OCI-LY3 (cell line): ENCODE data around the gene ANKRD10.

Source experiments
- H2AFZ ChIP-seq: fragments of 200-600, 300-600 bp; shearing (Covaris generic); 2 replicates; pipeline ENCODE4 v1.6.0; 2014; ENCODE audit warnings: antibody characterized with exemption, low read depth, low read length
- H3K27ac ChIP-seq: fragments of 200-600, 300-600 bp; sonication (generic); 2 replicates; pipeline ENCODE4 v1.5.1; 2014; ENCODE audit warnings: mild to moderate bottlenecking, low read length, moderate library complexity, mixed read lengths
- H3K27me3 ChIP-seq: fragments of 200-600, 300-600 bp; sonication (generic); 2 replicates; pipeline ENCODE4 v1.6.1; 2014; ENCODE audit warnings: low read depth, low read length, mixed read lengths
- H3K36me3 ChIP-seq: fragments of 200-600, 300-600 bp; sonication (generic); replicated peaks from 2 replicates; pipeline ENCODE3; 2014; ENCODE audit warnings: low read depth, low read length, mixed read lengths
- H3K4me1 ChIP-seq: fragments of 300-600, 200-600 bp; sonication (generic); 2 replicates; pipeline ENCODE4 v1.6.1; 2014; ENCODE audit warnings: low read length, mixed read lengths
- H3K4me2 ChIP-seq: fragments of 200-600, 300-600 bp; sonication (generic); 2 replicates; pipeline ENCODE4 v1.6.1; 2014; ENCODE audit warnings: low read length, mixed read lengths
- H3K4me3 ChIP-seq: fragments of 300-600, 200-600 bp; sonication (generic); 2 replicates; pipeline ENCODE4 v1.5.1; 2014; ENCODE audit warnings: antibody characterized with exemption, mild to moderate bottlenecking, low read length, moderate library complexity
- H3K79me2 ChIP-seq: fragments of 300-600, 200-600 bp; shearing (Covaris generic); 2 replicates; pipeline ENCODE4 v1.6.1; 2014; ENCODE audit warnings: mild to moderate bottlenecking, low read length, mixed read lengths
- H3K9ac ChIP-seq: fragments of 300-600, 200-600 bp; shearing (Covaris generic); 2 replicates; pipeline ENCODE4 v1.6.0; 2014; ENCODE audit warnings: mild to moderate bottlenecking, low read length, moderate library complexity
- H3K9me3 ChIP-seq: fragments of 200-600, 300-600 bp; shearing (Covaris generic); 2 replicates; pipeline ENCODE4 v1.6.1; 2014; ENCODE audit warnings: low read length, mixed read lengths; ENCODE audit not compliant: insufficient read depth
- H4K20me1 ChIP-seq: fragments of 200-600, 300-600 bp; sonication (generic); 2 replicates; pipeline ENCODE4 v1.6.1; 2016; ENCODE audit warnings: low read length, mixed read lengths; ENCODE audit not compliant: insufficient read depth
- CTCF ChIP-seq: fragments of 200-600, 300-600 bp; sonication (generic); IDR thresholded peaks from 2 replicates; pipeline ENCODE4 v1.5.1; 2014; ENCODE audit warnings: antibody characterized with exemption, low read length, low read depth
- EZH2phosphoT487 ChIP-seq: fragments of 200-600 bp; shearing (Covaris generic); IDR thresholded peaks from 2 replicates; pipeline ENCODE4 v1.6.1; 2018; ENCODE audit warnings: antibody characterized with exemption, mixed run types, low read depth

ANKRD10 gene

GRCh38 chr13:110885516-110885915 is 29.4 kb downstream of the ANKRD10 start:
- peaks cover 2% of the 10 kb centered on the region for H3K36me3 ChIP-seq
- TF ChIP-seq EZH2phosphoT487 = no peak
- TF ChIP-seq CTCF = no peak
- H3K27me3 ChIP-seq = no peaks in the 10 kb centered on the region
- H2AFZ ChIP-seq = no peak overlapping the region
- H4K20me1 ChIP-seq = peaks cover 3% of the 10 kb centered on the region; the same call in 1 of the 2 replicates
- no peaks in the 10 kb centered on the region for H3K79me2 ChIP-seq
- no peaks in the 10 kb centered on the region for H3K9me3 ChIP-seq
- H3K9ac ChIP-seq = no peak overlapping the region
- no peak overlapping the region for H3K4me3 ChIP-seq
- no peak overlapping the region for H3K4me2 ChIP-seq
- H3K27ac ChIP-seq = no peak overlapping the region
- 0 out of 2 replicates have a peak, but pooled peaks cover 4% of the 10 kb centered on the region for H3K4me1 ChIP-seq

- TF ChIP-seq EZH2phosphoT487 = no peak
- TF ChIP-seq CTCF = no peak
- Histone ChIP-seq H3K36me3 (peaks cover 2% of the 10 kb centered on the region), H3K27ac (no peak overlapping the region), H3K9ac (no peak overlapping the region), H2AFZ (no peak overlapping the region), H3K4me2 (no peak overlapping the region), H3K4me3 (no peak overlapping the region), H3K27me3 (no peaks in the 10 kb centered on the region), H3K79me2 (no peaks in the 10 kb centered on the region), H4K20me1 (peaks cover 3% of the 10 kb centered on the region; the same call in 1 of the 2 replicates), H3K9me3 (no peaks in the 10 kb centered on the region), H3K4me1 (0 out of 2 replicates have a peak, but pooled peaks cover 4% of the 10 kb centered on the region)
These were observed 30.4 kb downstream of the ANKRD10 start for GRCh38 chr13:110884517-110884916.

- no peak overlapping the region for H3K9ac ChIP-seq
- H2AFZ ChIP-seq = no peak overlapping the region
- H3K4me1 ChIP-seq = 0 out of 2 replicates have a peak, but pooled peaks cover 4% of the 10 kb centered on the region
- H3K36me3 ChIP-seq = peaks cover 4% of the 10 kb centered on the region
- no peaks in the 10 kb centered on the region for H3K27me3 ChIP-seq
- TF ChIP-seq EZH2phosphoT487 (no peak), CTCF (no peak)
- H3K4me2 ChIP-seq = no peak overlapping the region
- no peaks in the 10 kb centered on the region for H3K79me2 ChIP-seq
- no peaks in the 10 kb centered on the region for H3K9me3 ChIP-seq
- H4K20me1 ChIP-seq = no peaks in the 10 kb centered on the region; the same call in 1 of the 2 replicates
- no peak overlapping the region for H3K4me3 ChIP-seq
- H3K27ac ChIP-seq = no peak overlapping the region
These were observed 31.3 kb downstream of the ANKRD10 start for GRCh38 chr13:110883542-110883941.

- Histone ChIP-seq H3K27ac (no peak overlapping the region), H3K9me3 (no peaks in the 10 kb centered on the region), H2AFZ (no peak overlapping the region), H3K79me2 (no peaks in the 10 kb centered on the region), H3K9ac (no peak overlapping the region), H3K4me3 (no peak overlapping the region), H3K27me3 (no peaks in the 10 kb centered on the region), H3K4me1 (0 out of 2 replicates have a peak, but pooled peaks cover 4% of the 10 kb centered on the region), H3K36me3 (peaks cover 4% of the 10 kb centered on the region), H4K20me1 (no peaks in the 10 kb centered on the region; the same call in 1 of the 2 replicates), H3K4me2 (no peak overlapping the region)
- no peak for TF ChIP-seq CTCF
- TF ChIP-seq EZH2phosphoT487 = no peak
These were observed 31.9 kb downstream of the ANKRD10 start for GRCh38 chr13:110882972-110883371.
